ENCODE data around the gene MPPED1. TPM values are rescaled to one million over a fixed set of nuclear protein-coding genes. Genes with fewer than 3 reads are reported as not detected.

MPPED1 gene
- total and polyA plus RNA-seq, 2 donors (not counting 1 experiment from before 2014, with no cell fraction given), result not detected

GRCh38 chr22:43488031-43488866 is 76.4 kb downstream of the MPPED1 start:
- Histone ChIP-seq H3K79me2 (ENCODE audit: control insufficient read depth, insufficient read depth, low read length) (no peaks in the 10 kb centered on the region), H3K36me3 (ENCODE audit: control insufficient read depth, insufficient read depth, low read length) (no peaks in the 10 kb centered on the region), H4K20me1 (ENCODE audit: control insufficient read depth, extremely low read depth, insufficient read depth, low read length) (no peaks in the 10 kb centered on the region), H3K27me3 (ENCODE audit: control insufficient read depth, insufficient read depth, low read length) (no peaks in the 10 kb centered on the region), H3K9me3 (ENCODE audit: control insufficient read depth, insufficient read depth, low read depth, low read length) (no peaks in the 10 kb centered on the region), H3K4me3 (replicated peaks in 1 of 4; ENCODE audit: control extremely low read depth in 1 of 4, insufficient read depth in 1 of 4, low read depth in 3 of 4, low read length in 4 of 4) (no peak overlapping the region), H2AFZ (ENCODE audit: low read length) (no peak overlapping the region), H3K27ac (ENCODE audit: insufficient read depth, low read length) (no peak overlapping the region), H3K9ac (ENCODE audit: insufficient read depth, low read length) (no peak overlapping the region), H3K4me2 (ENCODE audit: extremely low read depth, insufficient read depth, low read length) (no peak overlapping the region), H3K4me1 (ENCODE audit: control insufficient read depth, extremely low read depth, insufficient read depth, low read length) (no peaks in the 10 kb centered on the region)
- no peak for DNase-seq (ENCODE audit: low read depth in 2 of 2)
- TF ChIP-seq CTCF (conservative IDR thresholded peaks at IDR 0.05 in 1 of 2, IDR thresholded peaks at IDR 0.05 in 1 of 2; ENCODE audit: low read depth in 1 of 2, low read length in 2 of 2) (no peak), EZH2 (IDR thresholded peaks at IDR 0.05; ENCODE audit: low read length, missing control alignments) (no peak)

GRCh38 chr22:43488937-43489336 is 77.1 kb downstream of the MPPED1 start:
- Histone ChIP-seq H3K4me1 (ENCODE audit: control insufficient read depth, extremely low read depth, insufficient read depth, low read length) (no peaks in the 10 kb centered on the region), H3K4me2 (ENCODE audit: extremely low read depth, insufficient read depth, low read length) (no peak overlapping the region), H3K36me3 (ENCODE audit: control insufficient read depth, insufficient read depth, low read length) (no peaks in the 10 kb centered on the region), H2AFZ (ENCODE audit: low read length) (no peak overlapping the region), H4K20me1 (ENCODE audit: control insufficient read depth, extremely low read depth, insufficient read depth, low read length) (no peaks in the 10 kb centered on the region), H3K79me2 (ENCODE audit: control insufficient read depth, insufficient read depth, low read length) (no peaks in the 10 kb centered on the region), H3K9ac (ENCODE audit: insufficient read depth, low read length) (no peak overlapping the region), H3K27ac (ENCODE audit: insufficient read depth, low read length) (no peak overlapping the region), H3K9me3 (ENCODE audit: control insufficient read depth, insufficient read depth, low read depth, low read length) (no peaks in the 10 kb centered on the region), H3K4me3 (replicated peaks in 1 of 4; ENCODE audit: control extremely low read depth in 1 of 4, insufficient read depth in 1 of 4, low read depth in 3 of 4, low read length in 4 of 4) (no peak overlapping the region), H3K27me3 (ENCODE audit: control insufficient read depth, insufficient read depth, low read length) (no peaks in the 10 kb centered on the region)
- DNase-seq (ENCODE audit: low read depth in 2 of 2), result no peak
- TF ChIP-seq CTCF (conservative IDR thresholded peaks at IDR 0.05 in 1 of 2, IDR thresholded peaks at IDR 0.05 in 1 of 2; ENCODE audit: low read depth in 1 of 2, low read length in 2 of 2) (no peak), EZH2 (IDR thresholded peaks at IDR 0.05; ENCODE audit: low read length, missing control alignments) (no peak)

- H4K20me1 ChIP-seq (ENCODE audit: control insufficient read depth, extremely low read depth, insufficient read depth, low read length), result no peaks in the 10 kb centered on the region
- no peak for TF ChIP-seq CTCF (conservative IDR thresholded peaks at IDR 0.05 in 1 of 2, IDR thresholded peaks at IDR 0.05 in 1 of 2; ENCODE audit: low read depth in 1 of 2, low read length in 2 of 2)
- no peak for TF ChIP-seq EZH2 (IDR thresholded peaks at IDR 0.05; ENCODE audit: low read length, missing control alignments)
- H3K9ac ChIP-seq (ENCODE audit: insufficient read depth, low read length), result no peak overlapping the region
- no peaks in the 10 kb centered on the region for H3K27me3 ChIP-seq (ENCODE audit: control insufficient read depth, insufficient read depth, low read length)
- H2AFZ ChIP-seq (ENCODE audit: low read length), result no peak overlapping the region
- DNase-seq (ENCODE audit: low read depth in 2 of 2), result no peak
- no peaks in the 10 kb centered on the region for H3K36me3 ChIP-seq (ENCODE audit: control insufficient read depth, insufficient read depth, low read length)
- H3K27ac ChIP-seq (ENCODE audit: insufficient read depth, low read length), result no peak overlapping the region
- H3K79me2 ChIP-seq (ENCODE audit: control insufficient read depth, insufficient read depth, low read length), result no peaks in the 10 kb centered on the region
- no peak overlapping the region for H3K4me2 ChIP-seq (ENCODE audit: extremely low read depth, insufficient read depth, low read length)
- no peak overlapping the region for H3K4me3 ChIP-seq (replicated peaks in 1 of 4; ENCODE audit: control extremely low read depth in 1 of 4, insufficient read depth in 1 of 4, low read depth in 3 of 4, low read length in 4 of 4)
- H3K4me1 ChIP-seq (ENCODE audit: control insufficient read depth, extremely low read depth, insufficient read depth, low read length), result no peaks in the 10 kb centered on the region
- H3K9me3 ChIP-seq (ENCODE audit: control insufficient read depth, insufficient read depth, low read depth, low read length), result no peaks in the 10 kb centered on the region
Observed at GRCh38 chr22:43490311-43490710, 78.5 kb downstream of the MPPED1 start.
